Mesothelial cell of epicardium (in vitro differentiated cells): ENCODE results near the gene SDC1. TPM values are rescaled to one million over a fixed set of nuclear protein-coding genes. Genes with fewer than 3 reads are reported as not detected.

ENCODE experiments used
- DNase-seq, 2 experiments: peaks; one replicate each; pipeline ENCODE4 v3.0.0; 2021; ENCODE audit warnings: low spot score in 2 of 2; ENCODE audit not compliant: unreplicated experiment in 2 of 2
- H3K27ac Mint-ChIP-seq: 2 replicates; pipeline ENCODE4 v1.8.0; 2021; ENCODE audit warnings: mixed read lengths
- H3K27me3 Mint-ChIP-seq: 2 replicates; pipeline ENCODE4 v1.8.0; 2021; ENCODE audit warnings: low read depth, mixed read lengths
- H3K36me3 Mint-ChIP-seq: 2 replicates; pipeline ENCODE4 v1.8.0; 2021; ENCODE audit warnings: mixed read lengths
- H3K4me1 Mint-ChIP-seq: 2 replicates; pipeline ENCODE4 v1.8.0; 2021; ENCODE audit warnings: mixed read lengths
- H3K4me3 Mint-ChIP-seq: 2 replicates; pipeline ENCODE4 v1.8.0; 2021; ENCODE audit warnings: mild to moderate bottlenecking, moderate library complexity, mixed read lengths
- H3K9me3 Mint-ChIP-seq: 2 replicates; pipeline ENCODE4 v1.8.0; 2021; ENCODE audit warnings: mixed read lengths
- total RNA-seq: library from RNA; stranded (reverse); gene quantifications from 3 replicates; pipeline ENCODE4 v1.2.1, GENCODE V29; 2021
- TF ChIP-seq, protein P1 (sequence below): fragments of 200-600 bp; sonication (generic); IDR thresholded peaks from one replicate; pipeline ENCODE4 v1.5.0; 2021; ENCODE audit warnings: antibody characterized with exemption; ENCODE audit not compliant: unreplicated experiment

Gene SDC1
- total RNA-seq, 1 donor from 2014 or later: 50.7 TPM

DNA sequence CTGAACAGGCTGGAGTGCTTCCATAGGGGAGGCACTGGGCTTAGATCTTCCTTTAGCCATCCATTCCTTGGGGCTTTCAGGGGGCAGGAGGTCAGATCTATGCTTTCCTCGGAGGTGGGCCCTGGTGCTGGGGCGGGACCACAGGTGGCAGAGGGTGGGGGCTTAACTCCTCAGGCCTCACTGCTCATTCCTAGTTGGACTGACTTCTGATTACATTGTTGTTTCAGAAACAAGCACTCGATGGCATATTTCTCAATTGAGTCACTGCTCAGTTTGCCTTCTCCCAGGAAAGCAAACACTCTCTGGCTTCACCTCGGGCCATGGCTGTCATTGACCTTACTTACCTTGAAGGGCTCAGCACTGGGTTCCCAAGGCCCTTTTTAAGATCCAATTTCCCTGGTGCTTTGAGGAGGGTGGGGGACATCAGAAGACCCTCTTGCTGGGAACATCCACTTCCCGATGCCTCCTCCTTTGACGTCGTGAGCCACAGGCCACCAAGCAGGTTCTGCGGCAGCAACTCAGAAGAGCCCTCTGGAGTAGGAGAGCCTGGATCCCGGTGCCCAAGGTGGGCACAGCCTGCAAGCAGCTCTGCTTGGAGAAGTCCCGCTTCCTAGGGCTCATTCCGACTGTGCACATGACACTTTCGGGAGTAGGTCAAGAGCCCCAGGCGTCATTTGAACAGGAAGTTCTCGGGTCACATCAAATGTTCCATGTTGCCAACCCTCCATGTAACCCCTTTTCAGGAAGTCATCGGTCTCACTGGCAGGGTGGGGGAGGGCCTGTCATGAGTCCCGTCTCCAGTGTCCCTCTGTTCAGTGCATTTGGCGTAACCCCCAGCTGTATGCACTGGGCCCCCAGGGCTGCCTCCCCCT, 40.6 kb downstream of the SDC1 start:
- Mint-ChIP-seq H3K4me3 (no peak overlapping the region), H3K4me1 (peaks cover 40% of the 10 kb centered on the region), H3K27me3 (no peaks in the 10 kb centered on the region), H3K9me3 (no peaks in the 10 kb centered on the region), H3K36me3 (no peaks in the 10 kb centered on the region), H3K27ac (peak overlapping the region; percentile 34)
- no peak for DNase-seq
- TF ChIP-seq, protein P1, sequence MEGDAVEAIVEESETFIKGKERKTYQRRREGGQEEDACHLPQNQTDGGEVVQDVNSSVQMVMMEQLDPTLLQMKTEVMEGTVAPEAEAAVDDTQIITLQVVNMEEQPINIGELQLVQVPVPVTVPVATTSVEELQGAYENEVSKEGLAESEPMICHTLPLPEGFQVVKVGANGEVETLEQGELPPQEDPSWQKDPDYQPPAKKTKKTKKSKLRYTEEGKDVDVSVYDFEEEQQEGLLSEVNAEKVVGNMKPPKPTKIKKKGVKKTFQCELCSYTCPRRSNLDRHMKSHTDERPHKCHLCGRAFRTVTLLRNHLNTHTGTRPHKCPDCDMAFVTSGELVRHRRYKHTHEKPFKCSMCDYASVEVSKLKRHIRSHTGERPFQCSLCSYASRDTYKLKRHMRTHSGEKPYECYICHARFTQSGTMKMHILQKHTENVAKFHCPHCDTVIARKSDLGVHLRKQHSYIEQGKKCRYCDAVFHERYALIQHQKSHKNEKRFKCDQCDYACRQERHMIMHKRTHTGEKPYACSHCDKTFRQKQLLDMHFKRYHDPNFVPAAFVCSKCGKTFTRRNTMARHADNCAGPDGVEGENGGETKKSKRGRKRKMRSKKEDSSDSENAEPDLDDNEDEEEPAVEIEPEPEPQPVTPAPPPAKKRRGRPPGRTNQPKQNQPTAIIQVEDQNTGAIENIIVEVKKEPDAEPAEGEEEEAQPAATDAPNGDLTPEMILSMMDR: no peak

- no peaks in the 10 kb centered on the region for H3K36me3 Mint-ChIP-seq
- no peak for DNase-seq
- H3K9me3 Mint-ChIP-seq: no peaks in the 10 kb centered on the region
- peaks cover 31% of the 10 kb centered on the region for H3K4me1 Mint-ChIP-seq
- no peak overlapping the region for H3K27ac Mint-ChIP-seq
- H3K27me3 Mint-ChIP-seq: no peaks in the 10 kb centered on the region
- TF ChIP-seq, protein P1: no peak
- H3K4me3 Mint-ChIP-seq: no peak overlapping the region
Measured at GRCh38 chr2:20183373-20183772, 41.6 kb downstream of the SDC1 start.

DNA sequence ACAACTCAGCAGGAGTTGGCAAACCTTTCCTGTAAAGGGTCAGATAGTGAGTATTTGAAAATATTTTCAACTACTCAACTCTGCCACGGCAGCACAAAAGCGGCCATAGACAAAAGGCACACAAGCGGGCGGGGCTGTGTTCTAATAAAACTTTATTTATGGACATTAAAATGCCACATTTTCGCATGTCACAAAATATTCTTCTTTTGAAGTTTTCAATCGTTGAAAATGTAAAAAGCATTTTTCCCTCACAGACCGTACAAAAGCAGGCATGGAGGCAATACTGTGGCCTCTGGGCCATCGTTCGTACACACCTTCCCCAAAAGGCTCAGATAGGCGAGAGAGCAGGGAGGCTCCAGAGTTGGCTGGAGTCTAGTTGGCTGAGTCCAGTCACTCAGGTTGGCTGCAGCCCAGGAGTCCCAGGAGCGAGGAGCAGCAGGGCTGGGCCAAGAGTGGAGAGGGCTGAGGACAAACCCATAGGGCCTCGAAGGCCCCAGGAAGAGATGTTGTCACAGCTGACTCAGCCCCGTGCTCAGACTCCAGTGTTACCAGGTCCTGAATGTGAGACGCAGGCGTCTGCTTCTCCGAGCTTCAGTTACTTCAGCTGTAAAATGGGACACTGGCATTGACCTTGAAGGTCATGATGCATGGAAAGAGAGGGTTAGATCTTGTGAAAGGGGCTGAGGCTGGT, 42.5 kb downstream of the SDC1 start:
- H3K4me1 Mint-ChIP-seq: peaks cover 24% of the 10 kb centered on the region
- H3K27me3 Mint-ChIP-seq: no peaks in the 10 kb centered on the region
- no peak overlapping the region for H3K27ac Mint-ChIP-seq
- no peaks in the 10 kb centered on the region for H3K9me3 Mint-ChIP-seq
- TF ChIP-seq, protein P1: no peak
- no peak for DNase-seq
- no peak overlapping the region for H3K4me3 Mint-ChIP-seq
- H3K36me3 Mint-ChIP-seq: no peaks in the 10 kb centered on the region

- DNase-seq: no peak
- Mint-ChIP-seq H3K4me1 (peaks cover 22% of the 10 kb centered on the region), H3K27ac (no peak overlapping the region), H3K27me3 (no peaks in the 10 kb centered on the region), H3K9me3 (no peaks in the 10 kb centered on the region), H3K36me3 (no peaks in the 10 kb centered on the region), H3K4me3 (no peak overlapping the region)
- TF ChIP-seq, protein P1: no peak
Measured at GRCh38 chr2:20181761-20182160, 43.2 kb downstream of the SDC1 start.

- Mint-ChIP-seq H3K27ac (no peak overlapping the region), H3K27me3 (no peaks in the 10 kb centered on the region), H3K4me3 (no peak overlapping the region), H3K9me3 (no peaks in the 10 kb centered on the region), H3K4me1 (peaks cover 15% of the 10 kb centered on the region), H3K36me3 (no peaks in the 10 kb centered on the region)
- TF ChIP-seq, protein P1: no peak
- no peak for DNase-seq
Measured at GRCh38 chr2:20180676-20181648, 44.0 kb downstream of the SDC1 start.
